GM23338 (cell line): ENCODE data around the gene PDE7B. TPM values are rescaled to one million over a fixed set of nuclear protein-coding genes. Genes with fewer than 3 reads are reported as not detected.
A peak's percentile ranks its signal among the peaks of the same experiment; 100 is the strongest.

Experiments
- ATAC-seq: fragments of 200-7000 bp; cut with Tn5 transposase; 3 replicates; pipeline ENCODE4 v1.9.1; 2020
- DNase-seq: peaks from one replicate; pipeline ENCODE4 v3.0.0-alpha.2; 2015; ENCODE audit warnings: low spot score
- H2AFZ ChIP-seq: fragments of 200-600 bp; sonication (generic); 2 replicates; pipeline ENCODE4 v1.8.0; 2016; ENCODE audit warnings: antibody characterized with exemption, mild to moderate bottlenecking, moderate library complexity
- H3F3A ChIP-seq: fragments of 200-600 bp; sonication (generic); replicated peaks from 2 replicates; pipeline ENCODE4 v1.8.0; 2017; ENCODE audit warnings: antibody characterized with exemption, mixed run types, low read depth
- H3K27ac ChIP-seq: fragments of 200-600 bp; sonication (generic); 2 replicates; pipeline ENCODE4 v1.6.1; 2016; ENCODE audit warnings: low read depth
- H3K27me3 ChIP-seq: fragments of 200-600 bp; sonication (generic); 2 replicates; pipeline ENCODE4 v1.8.0; 2016; ENCODE audit warnings: mild to moderate bottlenecking, mixed run types, moderate library complexity; ENCODE audit not compliant: insufficient read depth
- H3K36me3 ChIP-seq: fragments of 200-600 bp; sonication (generic); 2 replicates; pipeline ENCODE4 v1.8.0; 2016; ENCODE audit warnings: mild to moderate bottlenecking; ENCODE audit not compliant: insufficient read depth
- H3K4me1 ChIP-seq: fragments of 200-600 bp; sonication (generic); 2 replicates; pipeline ENCODE4 v1.8.0; 2016; ENCODE audit warnings: mild to moderate bottlenecking, moderate library complexity; ENCODE audit not compliant: insufficient read depth
- H3K4me2 ChIP-seq: fragments of 200-600 bp; sonication (generic); 2 replicates; pipeline ENCODE4 v1.7.1; 2017; ENCODE audit warnings: mixed run types
- H3K4me3 ChIP-seq: fragments of 200-600 bp; sonication (generic); 2 replicates; pipeline ENCODE4 v1.6.1; 2016; ENCODE audit warnings: mixed run types
- H3K79me2 ChIP-seq: fragments of 200-600 bp; sonication (generic); replicated peaks from 2 replicates; pipeline ENCODE4 v1.8.0; 2017; ENCODE audit warnings: mild to moderate bottlenecking; ENCODE audit not compliant: insufficient read depth
- H3K9me2 ChIP-seq: fragments of 200-600 bp; sonication (generic); 2 replicates; pipeline ENCODE4 v1.8.0; 2017; ENCODE audit not compliant: insufficient read depth
- H4K20me1 ChIP-seq: fragments of 200-600 bp; sonication (generic); replicated peaks from 2 replicates; pipeline ENCODE4 v1.8.0; 2017; ENCODE audit warnings: mild to moderate bottlenecking; ENCODE audit not compliant: insufficient read depth
- H3K27ac Mint-ChIP-seq: 2 replicates; pipeline ENCODE4 v1.8.0; 2020; ENCODE audit warnings: inconsistent platforms, mild to moderate bottlenecking, moderate library complexity, mixed read lengths
- H3K27me3 Mint-ChIP-seq: 3 replicates; pipeline ENCODE4 v1.8.0; 2022; ENCODE audit warnings: low read depth, mild to moderate bottlenecking, moderate library complexity, mixed read lengths, inconsistent platforms; ENCODE audit not compliant: insufficient read depth, poor library complexity
- H3K36me3 Mint-ChIP-seq: 3 replicates; pipeline ENCODE4 v1.8.0; 2021; ENCODE audit warnings: low read depth, mild to moderate bottlenecking, inconsistent platforms, moderate library complexity, mixed read lengths
- H3K4me1 Mint-ChIP-seq: 3 replicates; pipeline ENCODE4 v1.8.0; 2020; ENCODE audit warnings: mild to moderate bottlenecking, inconsistent platforms, mixed read lengths
- H3K4me3 Mint-ChIP-seq: 3 replicates; pipeline ENCODE4 v1.8.0; 2021; ENCODE audit warnings: moderate library complexity, mild to moderate bottlenecking, inconsistent platforms, mixed read lengths
- H3K9me3 Mint-ChIP-seq: 3 replicates; pipeline ENCODE4 v1.8.0; 2020; ENCODE audit warnings: moderate library complexity, mild to moderate bottlenecking, inconsistent platforms, mixed read lengths
- CREB1 ChIP-seq: fragments of 250-450 bp; sonication (Bioruptor Pico); IDR thresholded peaks from 2 replicates; pipeline ENCODE4 v1.5.0; 2020; ENCODE audit warnings: low read depth, mild to moderate bottlenecking, moderate library complexity
- CTCF ChIP-seq, 2 experiments: fragments of 200-600 bp in 1 of 2; sonication (generic) in 1 of 2; conservative IDR thresholded peaks; 2 replicates each; pipeline versions ENCODE4 v1.5.1 to v1.6.1; 2016 to 2017; ENCODE audit warnings: antibody characterized with exemption in 2 of 2, low read depth in 2 of 2, mild to moderate bottlenecking in 2 of 2, moderate library complexity in 1 of 2
- ETS1 ChIP-seq: IDR thresholded peaks from 2 replicates; pipeline ENCODE4 v1.6.1; 2016; ENCODE audit warnings: antibody characterized with exemption
- EZH2 ChIP-seq: fragments of 200-600 bp; sonication (generic); IDR thresholded peaks from one replicate; pipeline ENCODE4 v1.8.0; 2017; ENCODE audit warnings: antibody characterized with exemption, mild to moderate bottlenecking, low read depth; ENCODE audit not compliant: unreplicated experiment
- EZH2phosphoT487 ChIP-seq: fragments of 200-600 bp; sonication (generic); IDR thresholded peaks from one replicate; pipeline ENCODE4 v1.8.1; 2018; ENCODE audit warnings: antibody characterized with exemption; ENCODE audit not compliant: unreplicated experiment
- JUNB ChIP-seq: IDR thresholded peaks from one replicate; pipeline ENCODE4 v1.6.1; 2016; ENCODE audit warnings: antibody characterized with exemption; ENCODE audit not compliant: unreplicated experiment
- NANOG ChIP-seq: IDR thresholded peaks from 2 replicates; pipeline ENCODE4 v1.6.1; 2016; ENCODE audit warnings: antibody characterized with exemption, borderline replicate concordance
- POLR2AphosphoS5 ChIP-seq: IDR thresholded peaks from 2 replicates; pipeline ENCODE4 v1.6.1; 2016; ENCODE audit warnings: antibody characterized with exemption, low read depth
- REST ChIP-seq: IDR thresholded peaks from one replicate; pipeline ENCODE4 v1.6.1; 2018; ENCODE audit warnings: antibody characterized with exemption; ENCODE audit not compliant: unreplicated experiment
- STAT1 ChIP-seq: IDR thresholded peaks from one replicate; pipeline ENCODE4 v1.6.1; 2016; ENCODE audit warnings: antibody characterized with exemption; ENCODE audit not compliant: unreplicated experiment
- ZNF114 ChIP-seq: fragments of 250-450 bp; sonication (Bioruptor Pico); IDR thresholded peaks from 2 replicates; pipeline ENCODE4 v1.5.0; 2020; ENCODE audit warnings: mild to moderate bottlenecking, moderate library complexity
- ZNF331 ChIP-seq: fragments of 250-450 bp; sonication (Bioruptor Pico); IDR thresholded peaks from 2 replicates; pipeline ENCODE4 v1.5.0; 2020; ENCODE audit warnings: low read depth, mild to moderate bottlenecking, moderate library complexity
- ZNF462 ChIP-seq: fragments of 250-450 bp; sonication (Bioruptor Pico); IDR thresholded peaks from 2 replicates; pipeline ENCODE4 v1.5.0; 2020; ENCODE audit warnings: mild to moderate bottlenecking, moderate library complexity
- polyA plus RNA-seq: library from polyadenylated mRNA; unstranded; fragments of >200 nt; fragmentation: Nextera tagmentation; extraction: Ambion mirVana; gene quantifications from 2 replicates; pipeline ENCODE4 v1.2.1, GENCODE V29; 2016
- total RNA-seq: library from RNA; depleted of rRNA; stranded (reverse); fragments of >200 nt; shearing (Covaris generic); gene quantifications from 2 replicates; pipeline ENCODE4 v1.2.3, GENCODE V29; 2014

PDE7B gene
- total and polyA plus RNA-seq, 2 experiments from 2014 or later = 0.07 TPM; not detected in 1

GRCh38 chr6:135832166-135832565 lies 19.3 kb upstream of the PDE7B start:
- Histone ChIP-seq H3K36me3 (no peaks in the 10 kb centered on the region), H2AFZ (0 out of 2 replicates have a peak overlapping the region, but pooled peaks have one; percentile 33), H3K27ac (no peak overlapping the region), H3K4me2 (no peak overlapping the region), H4K20me1 (no peaks in the 10 kb centered on the region; the same call in 1 of the 2 replicates), H3K4me1 (peaks cover 2% of the 10 kb centered on the region), H3F3A (no peaks in the 10 kb centered on the region), H3K9me2 (peaks cover 13% of the 10 kb centered on the region; the same call in 1 of the 2 replicates), H3K4me3 (no peak overlapping the region), H3K79me2 (no peaks in the 10 kb centered on the region), H3K27me3 (no peaks in the 10 kb centered on the region)
- Mint-ChIP-seq H3K36me3 (no peaks in the 10 kb centered on the region), H3K27me3 (no peaks in the 10 kb centered on the region), H3K27ac (no peak overlapping the region), H3K9me3 (no peaks in the 10 kb centered on the region; the same call in 2 of the 3 replicates), H3K4me1 (peaks cover 4% of the 10 kb centered on the region; the same call in 2 of the 3 replicates), H3K4me3 (no peak overlapping the region)
- DNase-seq = no peak
- no peak for ATAC-seq
- TF ChIP-seq JUNB (no peak), STAT1 (no peak), REST (no peak), EZH2phosphoT487 (no peak), EZH2 (no peak), ZNF331 (CRISPR knock-in tag) (no peak), ETS1 (no peak), CREB1 (no peak), CTCF (conservative IDR thresholded peaks at IDR 0.05; ENCODE audit: low read depth in 2 of 2) (no peak), NANOG (no peak), ZNF114 (CRISPR knock-in tag) (no peak), ZNF462 (CRISPR knock-in tag) (no peak), POLR2AphosphoS5 (no peak)
